Neuronal stem cell (in vitro differentiated cells): ENCODE results near the gene COL5A1.

ENCODE experiments used
- DNase-seq: peaks from one replicate; pipeline ENCODE4 v3.0.0-alpha.2; 2013; ENCODE audit warnings: low spot score
- H2AFZ ChIP-seq: one replicate; pipeline ENCODE4 v1.6.1; 2013; ENCODE audit warnings: mild to moderate bottlenecking, low read length, inconsistent platforms
- H2AK5ac ChIP-seq: 2 replicates; pipeline ENCODE4 v1.6.1; 2013; ENCODE audit warnings: low read depth, mild to moderate bottlenecking, inconsistent platforms, low read length, moderate library complexity, mixed read lengths
- H2BK120ac ChIP-seq: 2 replicates; pipeline ENCODE4 v1.6.1; 2013; ENCODE audit warnings: low read depth, mild to moderate bottlenecking, inconsistent platforms, low read length, moderate library complexity, mixed read lengths
- H2BK12ac ChIP-seq: one replicate; pipeline ENCODE4 v1.6.1; 2013; ENCODE audit warnings: low read length, inconsistent platforms
- H2BK15ac ChIP-seq: 2 replicates; pipeline ENCODE4 v1.6.1; 2013; ENCODE audit warnings: mild to moderate bottlenecking, low read length, inconsistent platforms, mixed read lengths
- H2BK5ac ChIP-seq: one replicate; pipeline ENCODE4 v1.6.1; 2013; ENCODE audit warnings: inconsistent platforms, mild to moderate bottlenecking, low read length, moderate library complexity
- H3K14ac ChIP-seq: one replicate; pipeline ENCODE4 v1.6.1; 2013; ENCODE audit warnings: low read length, inconsistent platforms
- H3K18ac ChIP-seq: 2 replicates; pipeline ENCODE4 v1.6.1; 2013; ENCODE audit warnings: low read length, inconsistent platforms
- H3K23ac ChIP-seq: 2 replicates; pipeline ENCODE4 v1.6.1; 2013; ENCODE audit warnings: low read depth, mild to moderate bottlenecking, mixed read lengths, low read length, inconsistent platforms; ENCODE audit not compliant: poor library complexity
- H3K27ac ChIP-seq: replicated peaks from 3 replicates; pipeline ENCODE4 v1.5.1; 2013; ENCODE audit warnings: low read length, inconsistent platforms
- H3K27me3 ChIP-seq, 3 experiments: 2 replicates each; pipeline ENCODE4 v1.6.1; 2013; ENCODE audit warnings: low read length in 3 of 3, mild to moderate bottlenecking in 2 of 3, inconsistent platforms in 1 of 3, low read depth in 1 of 3, mixed read lengths in 1 of 3, moderate library complexity in 1 of 3; ENCODE audit not compliant: control insufficient read depth in 3 of 3, insufficient read depth in 3 of 3
- H3K36me3 ChIP-seq, 2 donors: replicated peaks in 1 of 2; 2 replicates each; pipeline ENCODE4 v1.6.1; 2013; ENCODE audit warnings: low read length in 2 of 2; ENCODE audit not compliant: control insufficient read depth in 2 of 2, insufficient read depth in 2 of 2
- H3K4ac ChIP-seq: 2 replicates; pipeline ENCODE4 v1.6.1; 2013; ENCODE audit warnings: inconsistent platforms, mild to moderate bottlenecking, low read length, moderate library complexity
- H3K4me1 ChIP-seq, 2 donors: 1 replicate in 1 of 2; 2 replicates in 1 of 2; pipeline ENCODE4 v1.6.1; 2013; ENCODE audit warnings: low read length in 2 of 2, low read depth in 1 of 2; ENCODE audit not compliant: control insufficient read depth in 2 of 2, insufficient read depth in 1 of 2
- H3K4me2 ChIP-seq: one replicate; pipeline ENCODE4 v1.6.1; 2013; ENCODE audit warnings: mild to moderate bottlenecking, low read length, inconsistent platforms; ENCODE audit not compliant: insufficient read depth, poor library complexity, severe bottlenecking
- H3K4me3 ChIP-seq, 2 donors: 2 replicates each; pipeline ENCODE4 v1.5.1; 2013; ENCODE audit warnings: low read length in 2 of 2, mild to moderate bottlenecking in 2 of 2, inconsistent platforms in 1 of 2, moderate library complexity in 1 of 2
- H3K79me1 ChIP-seq: one replicate; pipeline ENCODE4 v1.6.1; 2013; ENCODE audit warnings: low read depth, mild to moderate bottlenecking, inconsistent platforms, low read length, moderate library complexity
- H3K9ac ChIP-seq: one replicate; pipeline ENCODE4 v1.6.1; 2013; ENCODE audit warnings: mild to moderate bottlenecking, low read depth, low read length, inconsistent platforms; ENCODE audit not compliant: poor library complexity
- H3K9me3 ChIP-seq, 2 donors: replicated peaks in 1 of 2; 2 replicates each; pipeline versions ENCODE3 to v1.6.1; 2013; ENCODE audit warnings: low read length in 2 of 2, mild to moderate bottlenecking in 2 of 2, inconsistent platforms in 1 of 2, low read depth in 1 of 2, mixed read lengths in 1 of 2, moderate library complexity in 1 of 2; ENCODE audit not compliant: control insufficient read depth in 2 of 2, insufficient read depth in 1 of 2
- H4K8ac ChIP-seq: one replicate; pipeline ENCODE4 v1.6.1; 2013; ENCODE audit warnings: low read depth, mild to moderate bottlenecking, inconsistent platforms, low read length, moderate library complexity
- H4K91ac ChIP-seq: one replicate; pipeline ENCODE4 v1.6.1; 2013; ENCODE audit warnings: low read length, low read depth, mild to moderate bottlenecking, inconsistent platforms; ENCODE audit not compliant: poor library complexity
- WGBS, 2 donors: extraction: QIAGEN DNeasy Blood & Tissue Kit; methylation state at CpG; one replicate each; pipeline ENCODE4 v1.1.7; 2013; ENCODE audit warnings: missing lambda C conversion rate in 2 of 2, mixed read lengths in 1 of 2; ENCODE audit not compliant: insufficient read length in 2 of 2, insufficient replicate concordance in 1 of 2; ENCODE audit errors: extremely low coverage in 2 of 2; 5-methylcytosine and 5-hydroxymethylcytosine counted together

Gene COL5A1

DNA sequence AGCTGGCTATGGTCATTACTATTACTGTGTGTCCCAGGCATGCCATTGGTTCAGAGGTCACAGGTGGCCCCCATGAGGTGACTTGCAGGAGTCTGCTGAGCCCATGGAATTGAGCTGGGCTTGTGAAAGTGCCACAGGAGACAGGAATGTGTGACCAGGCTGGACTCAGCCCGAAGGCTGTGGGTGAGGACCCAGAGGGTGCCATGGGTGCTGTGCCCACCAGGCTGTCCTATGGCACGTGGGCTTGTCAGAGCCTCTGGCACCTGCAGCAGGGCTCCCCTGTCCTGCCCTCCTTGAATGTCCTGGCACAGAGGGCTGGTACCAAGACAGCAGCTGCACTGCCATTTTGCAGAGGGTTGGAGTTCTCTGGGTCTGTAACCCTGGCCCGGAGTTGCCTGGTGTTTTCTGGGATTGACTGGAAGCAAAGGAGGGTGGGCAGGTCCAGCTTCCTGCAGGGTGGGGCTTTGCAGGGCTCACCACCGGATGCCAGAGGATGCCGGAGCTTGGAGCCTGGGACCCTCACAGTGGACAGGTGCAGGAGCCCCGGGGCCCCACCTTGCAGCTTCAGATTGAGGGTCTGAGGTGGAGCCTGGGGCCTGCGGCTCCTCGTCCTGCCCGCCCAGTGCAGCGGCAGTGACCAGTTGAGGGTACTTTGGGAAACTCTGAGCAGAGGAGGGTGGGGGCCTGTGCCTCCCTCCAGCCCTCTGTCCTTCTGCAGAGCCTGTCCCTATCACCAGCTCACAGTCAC, 14.2 kb downstream of the COL5A1 start:
- Histone ChIP-seq H2AK5ac (peak overlapping the region; percentile 23), H3K14ac (no peak overlapping the region), H4K91ac (no peak overlapping the region), H2BK5ac (no peak overlapping the region), H3K27ac (no peak overlapping the region), H3K4me3 (no peak overlapping the region), H3K27me3 (no peaks in the 10 kb centered on the region), H2BK120ac (no peak overlapping the region), H4K8ac (no peak overlapping the region), H3K23ac (no peak overlapping the region), H3K79me1 (peaks cover 3% of the 10 kb centered on the region), H3K4me1 (no peaks in the 10 kb centered on the region), H2BK12ac (no peak overlapping the region), H3K9me3 (peaks cover 4 to 6% of the 10 kb centered on the region in 2 donors), H3K9ac (peak overlapping the region; percentile 25), H3K4me2 (no peak overlapping the region), H2AFZ (no peak overlapping the region), H3K18ac (no peak overlapping the region), H3K4ac (no peak overlapping the region), H2BK15ac (no peak overlapping the region), H3K36me3 (no peaks in the 10 kb centered on the region)
- no CpG with 5 or more reads among the region's 10 CpGs for WGBS, 2 donors
- DNase-seq, result no peak

DNA sequence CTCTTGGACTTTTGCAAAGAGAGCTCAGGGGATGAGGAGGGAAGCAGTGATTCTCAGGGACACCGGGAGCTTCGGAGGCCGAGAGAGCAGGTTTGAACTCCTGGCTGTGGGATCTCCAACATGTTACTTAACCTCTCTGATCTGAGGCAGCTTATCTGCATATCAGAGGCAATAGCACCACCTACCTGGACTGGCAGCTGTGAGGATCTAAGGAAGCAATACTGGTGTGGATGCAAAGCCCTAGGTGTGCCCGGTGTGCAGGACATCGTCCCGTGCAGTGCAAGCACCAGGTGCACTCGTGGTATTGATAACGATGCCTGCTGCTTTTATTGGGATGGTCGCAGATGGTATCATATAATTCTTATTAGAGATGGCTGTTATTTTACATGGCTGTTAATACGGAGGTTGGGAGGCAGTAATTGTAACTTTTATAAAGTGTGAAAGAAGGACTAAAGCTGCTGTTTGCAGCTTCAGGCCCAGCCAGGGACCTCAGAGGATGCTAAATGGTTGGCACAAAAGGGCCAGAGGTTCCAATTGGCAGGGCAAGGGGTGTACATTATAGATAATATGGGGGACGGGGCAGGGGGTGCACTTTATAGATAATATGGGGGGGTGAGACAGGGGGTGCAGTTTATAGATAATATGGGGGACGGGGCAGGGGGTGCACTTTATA, 14.9 kb downstream of the COL5A1 start:
- no peak overlapping the region for H2BK12ac ChIP-seq
- H3K18ac ChIP-seq, result no peak overlapping the region
- no peak overlapping the region for H4K8ac ChIP-seq
- DNase-seq, result no peak
- H4K91ac ChIP-seq, result no peak overlapping the region
- no peak overlapping the region for H3K4me2 ChIP-seq
- H3K4me3 ChIP-seq, result no peak overlapping the region
- no peak overlapping the region for H2BK5ac ChIP-seq
- no peak overlapping the region for H3K27ac ChIP-seq
- H3K79me1 ChIP-seq, result peaks cover 3% of the 10 kb centered on the region
- peaks cover 4 to 13% of the 10 kb centered on the region in 2 donors for H3K9me3 ChIP-seq
- H3K36me3 ChIP-seq, result no peaks in the 10 kb centered on the region
- no peak overlapping the region for H3K4ac ChIP-seq
- H3K27me3 ChIP-seq, result no peaks in the 10 kb centered on the region
- peak overlapping the region; percentile 18 for H2AK5ac ChIP-seq
- no peak overlapping the region for H3K23ac ChIP-seq
- H2BK15ac ChIP-seq, result no peak overlapping the region
- no peak overlapping the region for H2BK120ac ChIP-seq
- no peak overlapping the region for H3K9ac ChIP-seq
- H3K4me1 ChIP-seq, result no peaks in the 10 kb centered on the region
- no peak overlapping the region for H3K14ac ChIP-seq
- no peak overlapping the region for H2AFZ ChIP-seq
- no CpG with 5 or more reads among the region's 12 CpGs for whole genome bisulfite sequencing, 2 donors

GRCh38 chr9:134657666-134658377, 16.2 kb downstream of the COL5A1 start:
- Histone ChIP-seq H3K27ac (no peak overlapping the region), H2AFZ (no peak overlapping the region), H4K8ac (no peak overlapping the region), H3K79me1 (peaks cover 3% of the 10 kb centered on the region), H2BK120ac (no peak overlapping the region), H2AK5ac (peak overlapping the region; percentile 15), H4K91ac (no peak overlapping the region), H3K18ac (peak overlapping the region; percentile 77), H2BK12ac (no peak overlapping the region), H3K27me3 (no peaks in the 10 kb centered on the region), H3K4me1 (no peaks in the 10 kb centered on the region), H3K4ac (no peak overlapping the region), H3K9ac (no peak overlapping the region), H2BK15ac (peak overlapping the region; percentile 88), H3K23ac (no peak overlapping the region), H3K9me3 (peaks cover 4 to 17% of the 10 kb centered on the region in 2 donors), H3K4me2 (no peak overlapping the region), H2BK5ac (no peak overlapping the region), H3K14ac (peak overlapping the region; percentile 92), H3K4me3 (no peak overlapping the region), H3K36me3 (no peaks in the 10 kb centered on the region)
- DNase-seq, result no peak
- WGBS, 2 donors, result no CpG with 5 or more reads among the region's 20 CpGs
